WERI-Rb-1 (cell line): ENCODE measurements around the gene SOWAHB.

ENCODE experiments used
- DNase-seq: peaks from one replicate; pipeline ENCODE4 v3.0.0-alpha.2; 2020
- H3K27ac ChIP-seq: fragments of 250-450 bp; sonication (Bioruptor Pico); 2 replicates; pipeline ENCODE4 v1.5.1; 2020; ENCODE audit warnings: mild to moderate bottlenecking, moderate library complexity
- H3K27me3 ChIP-seq: fragments of 250-450 bp; sonication (Bioruptor Pico); 2 replicates; pipeline ENCODE4 v1.5.1; 2021; ENCODE audit warnings: mild to moderate bottlenecking, low read depth, moderate library complexity; ENCODE audit not compliant: insufficient read depth, severe bottlenecking
- H3K36me3 ChIP-seq: fragments of 250-450 bp; sonication (Bioruptor Pico); 2 replicates; pipeline ENCODE4 v1.5.1; 2020; ENCODE audit warnings: mild to moderate bottlenecking, moderate library complexity
- H3K4me3 ChIP-seq: 2 replicates; pipeline ENCODE4 v1.5.1; 2011; ENCODE audit warnings: low read depth, mild to moderate bottlenecking, control low read depth, low read length
- H3K9me3 ChIP-seq: fragments of 250-450 bp; sonication (Bioruptor Pico); 2 replicates; pipeline ENCODE4 v1.5.1; 2021; ENCODE audit warnings: mild to moderate bottlenecking, moderate library complexity; ENCODE audit not compliant: severe bottlenecking
- TF ChIP-seq, protein P1 (sequence below): IDR thresholded peaks from 2 replicates; pipeline ENCODE4 v1.5.1; 2011; ENCODE audit warnings: low read depth, mild to moderate bottlenecking, control low read depth, inconsistent platforms, low read length

Gene SOWAHB

GRCh38 chr4:76898949-76899645 is 1.2 kb upstream of the SOWAHB start:
- no peak for DNase-seq
- H3K36me3 ChIP-seq = no peaks in the 10 kb centered on the region
- H3K9me3 ChIP-seq = no peaks in the 10 kb centered on the region
- TF ChIP-seq, protein P1, sequence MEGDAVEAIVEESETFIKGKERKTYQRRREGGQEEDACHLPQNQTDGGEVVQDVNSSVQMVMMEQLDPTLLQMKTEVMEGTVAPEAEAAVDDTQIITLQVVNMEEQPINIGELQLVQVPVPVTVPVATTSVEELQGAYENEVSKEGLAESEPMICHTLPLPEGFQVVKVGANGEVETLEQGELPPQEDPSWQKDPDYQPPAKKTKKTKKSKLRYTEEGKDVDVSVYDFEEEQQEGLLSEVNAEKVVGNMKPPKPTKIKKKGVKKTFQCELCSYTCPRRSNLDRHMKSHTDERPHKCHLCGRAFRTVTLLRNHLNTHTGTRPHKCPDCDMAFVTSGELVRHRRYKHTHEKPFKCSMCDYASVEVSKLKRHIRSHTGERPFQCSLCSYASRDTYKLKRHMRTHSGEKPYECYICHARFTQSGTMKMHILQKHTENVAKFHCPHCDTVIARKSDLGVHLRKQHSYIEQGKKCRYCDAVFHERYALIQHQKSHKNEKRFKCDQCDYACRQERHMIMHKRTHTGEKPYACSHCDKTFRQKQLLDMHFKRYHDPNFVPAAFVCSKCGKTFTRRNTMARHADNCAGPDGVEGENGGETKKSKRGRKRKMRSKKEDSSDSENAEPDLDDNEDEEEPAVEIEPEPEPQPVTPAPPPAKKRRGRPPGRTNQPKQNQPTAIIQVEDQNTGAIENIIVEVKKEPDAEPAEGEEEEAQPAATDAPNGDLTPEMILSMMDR = no peak
- no peak overlapping the region for H3K4me3 ChIP-seq
- H3K27me3 ChIP-seq = peaks cover 53% of the 10 kb centered on the region
- H3K27ac ChIP-seq = no peak overlapping the region

DNA sequence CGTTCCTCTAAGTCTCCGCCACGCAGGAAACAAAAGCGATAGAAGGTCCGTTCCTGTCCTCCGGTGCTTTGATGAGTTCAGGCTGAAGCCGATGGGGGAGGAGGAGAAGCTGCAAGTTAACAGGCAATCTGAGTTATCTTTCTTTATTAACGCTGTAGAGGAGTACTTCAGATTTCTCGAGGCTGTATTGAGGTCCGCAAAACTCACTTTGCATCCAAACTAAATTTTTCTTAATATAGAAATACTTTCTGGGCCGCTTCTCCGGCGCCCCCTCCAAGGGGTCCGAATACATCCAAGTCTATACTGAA is 395 bp upstream of the SOWAHB start:
- TF ChIP-seq, protein P1 = no peak
- no peak overlapping the region for H3K27ac ChIP-seq
- peak overlapping the region; percentile 47 for H3K4me3 ChIP-seq

DNA sequence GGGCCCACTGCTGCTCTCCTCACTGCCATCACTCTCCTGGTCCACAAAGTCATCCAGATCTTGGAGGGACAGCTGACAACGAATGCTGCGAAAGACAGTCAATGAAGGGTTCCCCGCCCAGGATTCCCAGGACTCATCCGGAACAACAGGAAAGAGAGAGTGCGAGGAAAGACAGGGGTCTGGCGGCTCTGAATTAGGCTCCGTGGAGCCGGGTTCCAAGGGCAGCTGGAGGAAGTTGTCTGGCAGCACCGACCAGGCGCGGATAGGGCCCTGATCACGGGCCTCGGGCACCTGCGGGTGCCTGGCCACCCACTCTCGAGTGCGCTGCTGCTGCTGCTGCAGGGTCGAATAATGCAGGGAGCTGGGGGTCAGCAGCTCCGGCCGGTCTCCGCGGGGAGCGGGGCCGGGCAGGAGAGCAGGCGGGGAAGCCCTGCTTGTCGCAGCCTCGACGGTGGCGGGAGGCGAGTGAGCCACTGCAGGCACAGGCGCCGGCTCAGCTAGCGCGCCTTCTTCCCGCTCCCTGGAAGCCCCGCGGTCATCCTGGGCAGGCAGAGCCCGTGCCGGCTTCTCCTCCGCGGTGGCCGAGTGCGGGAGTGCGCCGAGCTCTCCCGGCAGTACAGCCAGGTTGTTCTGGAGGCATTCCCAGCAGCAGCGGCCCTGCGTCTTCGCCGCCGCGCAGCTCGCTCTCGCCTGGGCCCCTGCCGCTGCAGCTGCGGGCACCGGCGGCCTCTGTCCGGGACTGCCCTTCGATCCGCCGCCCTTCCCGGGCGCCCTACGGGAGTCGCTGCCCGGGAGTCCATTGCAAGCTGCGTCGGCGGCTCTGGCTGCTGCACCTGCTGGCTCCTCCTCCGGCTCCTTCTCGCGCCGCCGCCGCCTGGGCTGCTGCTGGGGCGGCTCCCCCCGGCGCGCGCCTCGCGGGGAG is 1.1 kb downstream of the SOWAHB start:
- H3K36me3 ChIP-seq = no peaks in the 10 kb centered on the region
- peaks cover 53% of the 10 kb centered on the region for H3K27me3 ChIP-seq
- H3K9me3 ChIP-seq = no peaks in the 10 kb centered on the region
- TF ChIP-seq, protein P1 = no peak
- peak overlapping the region; percentile 47 for H3K4me3 ChIP-seq
- peak; percentile 28 for DNase-seq
- no peak overlapping the region for H3K27ac ChIP-seq

More for the DNA sequence above, 395 bp upstream of the SOWAHB start:
- DNase-seq = no peak
- H3K36me3 ChIP-seq = no peaks in the 10 kb centered on the region
- no peaks in the 10 kb centered on the region for H3K9me3 ChIP-seq
- peaks cover 53% of the 10 kb centered on the region for H3K27me3 ChIP-seq

- Histone ChIP-seq H3K9me3 (no peaks in the 10 kb centered on the region), H3K36me3 (no peaks in the 10 kb centered on the region), H3K4me3 (no peak overlapping the region), H3K27me3 (peaks cover 53% of the 10 kb centered on the region), H3K27ac (no peak overlapping the region)
- no peak for DNase-seq
- TF ChIP-seq, protein P1 = no peak
Measured at GRCh38 chr4:76896048-76896447, 1.9 kb downstream of the SOWAHB start.

GRCh38 chr4:76895619-76896018 is 2.3 kb downstream of the SOWAHB start:
- Histone ChIP-seq H3K27ac (no peak overlapping the region), H3K36me3 (no peaks in the 10 kb centered on the region), H3K4me3 (no peak overlapping the region), H3K9me3 (no peaks in the 10 kb centered on the region), H3K27me3 (peaks cover 53% of the 10 kb centered on the region)
- TF ChIP-seq, protein P1 = peak; percentile 21; the same call in 1 of the 2 replicates
- no peak for DNase-seq
